ENCODE results near the gene GINS3.

DNA sequence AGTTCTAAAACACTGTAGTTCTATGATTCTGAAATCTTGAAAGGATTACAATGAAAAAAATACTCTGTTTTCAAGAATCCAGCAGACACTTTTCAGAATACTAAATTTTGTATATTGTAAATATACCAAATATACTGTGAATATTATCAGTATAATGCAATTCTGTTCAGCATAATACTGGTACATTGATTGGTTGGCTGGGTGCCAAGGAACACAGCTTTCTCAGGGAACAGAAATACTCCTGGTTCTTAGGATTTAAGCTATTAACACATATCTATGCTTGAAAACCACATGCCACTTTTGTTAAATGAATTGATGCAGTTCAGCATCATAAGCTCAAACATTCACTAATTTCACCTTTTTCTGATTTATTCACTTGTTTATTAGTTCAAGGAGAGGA, 2.5 kb upstream of the GINS3 start:
- TF ChIP-seq, protein P1, sequence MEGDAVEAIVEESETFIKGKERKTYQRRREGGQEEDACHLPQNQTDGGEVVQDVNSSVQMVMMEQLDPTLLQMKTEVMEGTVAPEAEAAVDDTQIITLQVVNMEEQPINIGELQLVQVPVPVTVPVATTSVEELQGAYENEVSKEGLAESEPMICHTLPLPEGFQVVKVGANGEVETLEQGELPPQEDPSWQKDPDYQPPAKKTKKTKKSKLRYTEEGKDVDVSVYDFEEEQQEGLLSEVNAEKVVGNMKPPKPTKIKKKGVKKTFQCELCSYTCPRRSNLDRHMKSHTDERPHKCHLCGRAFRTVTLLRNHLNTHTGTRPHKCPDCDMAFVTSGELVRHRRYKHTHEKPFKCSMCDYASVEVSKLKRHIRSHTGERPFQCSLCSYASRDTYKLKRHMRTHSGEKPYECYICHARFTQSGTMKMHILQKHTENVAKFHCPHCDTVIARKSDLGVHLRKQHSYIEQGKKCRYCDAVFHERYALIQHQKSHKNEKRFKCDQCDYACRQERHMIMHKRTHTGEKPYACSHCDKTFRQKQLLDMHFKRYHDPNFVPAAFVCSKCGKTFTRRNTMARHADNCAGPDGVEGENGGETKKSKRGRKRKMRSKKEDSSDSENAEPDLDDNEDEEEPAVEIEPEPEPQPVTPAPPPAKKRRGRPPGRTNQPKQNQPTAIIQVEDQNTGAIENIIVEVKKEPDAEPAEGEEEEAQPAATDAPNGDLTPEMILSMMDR (IDR thresholded peaks at IDR 0.05), result no peak
- TF ChIP-seq POLR2A (IDR thresholded peaks at IDR 0.05), result no peak
